K562 treated with DMSO at 1 percent for 4 hours (cell line): Measurements from ENCODE around the gene ZNF547. TPM values are rescaled to one million over a fixed set of nuclear protein-coding genes. Genes with fewer than 3 reads are reported as not detected.

Source experiments
- total RNA-seq: library from RNA; unstranded; fragments of 300-600 nt; gene quantifications from 2 replicates; pipeline ENCODE4 v1.2.3, GENCODE V29; 2022; ENCODE audit not compliant: insufficient read depth

ZNF547 gene
- 0.42 and 1.0 TPM in 2 replicates for total RNA-seq

GRCh38 chr19:57362997-57363687, at the start of gene ZNF547, which contains the start of gene TRAPPC2B:
TSS of gene ZNF547 (plus strand) at chr19:57363551. CDS start at chr19:57368556, 5,005 bp downstream.
TSS of gene TRAPPC2B (plus strand) at chr19:57363551. CDS start at chr19:57364834, 1,283 bp downstream.

GRCh38 chr19:57320180-57321084, 42.9 kb upstream of the ZNF547 start, which contains the start of gene ZNF543:
TSS of gene ZNF543 (plus strand) at chr19:57320472. CDS start at chr19:57320854, 382 bp downstream.

GRCh38 chr19:57350877-57351805, 12.2 kb upstream of the ZNF547 start, which contains the start of gene ZNF304:
TSS of gene ZNF304 (plus strand) at chr19:57351271. CDS start at chr19:57351665, 394 bp downstream.

GRCh38 chr19:57389730-57390598, 26.6 kb downstream of the ZNF547 start, which contains the start of gene ZNF548:
TSS of gene ZNF548 (plus strand) at chr19:57389854. CDS start at chr19:57390100, 246 bp downstream.

GRCh38 chr19:57410877-57411671, 47.7 kb downstream of the ZNF547 start, which contains the start of gene ZNF17:
TSS of gene ZNF17 (plus strand) at chr19:57411161. CDS start at chr19:57413616, 2,455 bp downstream.

Other genes starting within 250 kb of the ZNF547 start
- not detected in 2 replicates for gene USP29, start 243.6 kb upstream of the ZNF547 start, total RNA-seq
- not detected in 2 replicates for gene ZIM3, start 218.3 kb upstream of the ZNF547 start, total RNA-seq
- gene DUXA, start 196.1 kb upstream of the ZNF547 start, total RNA-seq = not detected in 2 replicates
- gene ZNF264, start 172.1 kb upstream of the ZNF547 start, total RNA-seq = 4.4 and 8.8 TPM in 2 replicates
- gene AURKC, start 132.5 kb upstream of the ZNF547 start, total RNA-seq = 8.3 and 10.2 TPM in 2 replicates
- gene ZNF805, start 122.9 kb upstream of the ZNF547 start, total RNA-seq = 1.7 and 2.0 TPM in 2 replicates
- gene ZNF460, start 83.1 kb upstream of the ZNF547 start, total RNA-seq = 0.97 and 1.3 TPM in 2 replicates
- 0.71 TPM in 1 of 2 replicates, not detected in the other for gene ZNF543, start 43.1 kb upstream of the ZNF547 start, total RNA-seq
- 3.1 and 4.0 TPM in 2 replicates for gene ZNF304, start 12.3 kb upstream of the ZNF547 start, total RNA-seq
- gene TRAPPC2B, start within 50 bp of the ZNF547 start, total RNA-seq = 5.5 and 7.3 TPM in 2 replicates
- 3.1 and 6.6 TPM in 2 replicates for gene ZNF548, start 26.3 kb downstream of the ZNF547 start, total RNA-seq
- 0.82 and 1.4 TPM in 2 replicates for gene ZNF17, start 47.6 kb downstream of the ZNF547 start, total RNA-seq
- gene ZNF749, start 71.8 kb downstream of the ZNF547 start, total RNA-seq = 4.7 and 5.6 TPM in 2 replicates
- not detected in 2 replicates for gene VN1R1, start 93.6 kb downstream of the ZNF547 start, total RNA-seq
- 0.24 and 0.67 TPM in 2 replicates for gene ZNF772, start 114.0 kb downstream of the ZNF547 start, total RNA-seq
- 1.6 and 3.4 TPM in 2 replicates for gene ZNF419, start 124.2 kb downstream of the ZNF547 start, total RNA-seq
- gene ZNF773, start 136.4 kb downstream of the ZNF547 start, total RNA-seq = 0.31 and 5.2 TPM in 2 replicates
- gene ZNF549, start 163.8 kb downstream of the ZNF547 start, total RNA-seq = 0.29 TPM in 1 of 2 replicates, not detected in the other
- gene ZNF550, start 196.3 kb downstream of the ZNF547 start, total RNA-seq = 2.7 and 6.8 TPM in 2 replicates
- gene ZNF416, start 215.4 kb downstream of the ZNF547 start, total RNA-seq = 1.1 TPM in 2 replicates
- 1.0 TPM in 1 of 2 replicates, not detected in the other for gene ZIK1, start 220.6 kb downstream of the ZNF547 start, total RNA-seq
- 1.8 and 7.1 TPM in 2 replicates for gene ZNF530, start 236.3 kb downstream of the ZNF547 start, total RNA-seq